WTC11 (cell line): ENCODE data around the gene EIF4G3. TPM values are rescaled to one million over a fixed set of nuclear protein-coding genes. Genes with fewer than 3 reads are reported as not detected.

Source experiments
- ATAC-seq: fragments of 200-7000 bp; cut with Tn5 transposase; 2 replicates; pipeline ENCODE4 v1.10.0; 2021; ENCODE audit warnings: mild to moderate bottlenecking, moderate library complexity
- CTCF ChIA-PET: fragments of 300-600 bp; sonication (Branson Sonifier 250); formaldehyde crosslinking; loops from one replicate; lab custom pipeline; 2021; ENCODE audit warnings: antibody characterized with exemption; lab: Charles Lee
- POLR2A ChIA-PET: fragments of 350-600 bp; sonication (Branson Sonifier 250); formaldehyde crosslinking; loops from one replicate; lab custom pipeline; 2021; ENCODE audit warnings: antibody characterized with exemption; lab: Charles Lee
- DNase-seq: peaks from one replicate; pipeline ENCODE4 v3.0.0; 2021; ENCODE audit warnings: low spot score
- H3K27ac Mint-ChIP-seq: 2 replicates; pipeline ENCODE4 v1.8.0; 2021; ENCODE audit warnings: mixed read lengths
- H3K27me3 Mint-ChIP-seq: 2 replicates; pipeline ENCODE4 v1.8.0; 2021; ENCODE audit warnings: low read depth, mild to moderate bottlenecking, moderate library complexity, mixed read lengths
- H3K36me3 Mint-ChIP-seq: 2 replicates; pipeline ENCODE4 v1.8.0; 2021; ENCODE audit warnings: mixed read lengths
- H3K4me1 Mint-ChIP-seq: 2 replicates; pipeline ENCODE4 v1.8.0; 2022; ENCODE audit warnings: mixed read lengths
- H3K4me3 Mint-ChIP-seq: 2 replicates; pipeline ENCODE4 v1.8.0; 2021; ENCODE audit warnings: mild to moderate bottlenecking, moderate library complexity, mixed read lengths
- H3K9me3 Mint-ChIP-seq: 2 replicates; pipeline ENCODE4 v1.8.0; 2021; ENCODE audit warnings: mixed read lengths
- CBFB ChIP-seq: sonication (generic); formaldehyde crosslinking; IDR thresholded peaks from 2 replicates; pipeline ENCODE4 v1.8.1; 2022; ENCODE audit warnings: mild to moderate bottlenecking, low read depth, missing genetic modification reagents
- CREB1 ChIP-seq: sonication (generic); formaldehyde crosslinking; IDR thresholded peaks from 2 replicates; pipeline ENCODE4 v1.8.0; 2023; ENCODE audit warnings: mild to moderate bottlenecking, missing genetic modification reagents
- EMX1 ChIP-seq: fragments of 250-450 bp; sonication (Bioruptor Pico); IDR thresholded peaks from 2 replicates; pipeline ENCODE4 v1.8.0; 2021; ENCODE audit warnings: mild to moderate bottlenecking
- ESRRA ChIP-seq: sonication (generic); formaldehyde crosslinking; IDR thresholded peaks from 2 replicates; pipeline ENCODE4 v1.8.1; 2022; ENCODE audit warnings: mild to moderate bottlenecking, missing genetic modification reagents, borderline replicate concordance
- ETV6 ChIP-seq: sonication (generic); formaldehyde crosslinking; IDR thresholded peaks from 2 replicates; pipeline ENCODE4 v1.8.1; 2022; ENCODE audit warnings: mild to moderate bottlenecking, missing genetic modification reagents
- GTF2I ChIP-seq: fragments of 250-450 bp; sonication (Bioruptor Pico); conservative IDR thresholded peaks from 2 replicates; pipeline ENCODE4 v1.4.0; 2021; ENCODE audit warnings: mild to moderate bottlenecking
- IRF2 ChIP-seq: sonication (generic); formaldehyde crosslinking; IDR thresholded peaks from 2 replicates; pipeline ENCODE4 v1.8.0; 2022; ENCODE audit warnings: low read depth, missing genetic modification reagents, borderline replicate concordance
- JAZF1 ChIP-seq: fragments of 250-450 bp; sonication (Bioruptor Pico); IDR thresholded peaks from 2 replicates; pipeline ENCODE4 v1.9.0; 2021; ENCODE audit warnings: moderate library complexity, mild to moderate bottlenecking, inconsistent platforms
- NR3C1 ChIP-seq: sonication (generic); formaldehyde crosslinking; conservative IDR thresholded peaks from 2 replicates; pipeline ENCODE4 v1.8.1; 2023; ENCODE audit warnings: low read depth, mild to moderate bottlenecking, missing genetic modification reagents
- SOX15 ChIP-seq: fragments of 250-450 bp; sonication (Bioruptor Pico); IDR thresholded peaks from 2 replicates; pipeline ENCODE4 v1.9.0; 2021; ENCODE audit warnings: mild to moderate bottlenecking
- TCF7 ChIP-seq: sonication (generic); formaldehyde crosslinking; IDR thresholded peaks from 2 replicates; pipeline ENCODE4 v1.8.0; 2022; ENCODE audit warnings: mild to moderate bottlenecking, low read depth, missing genetic modification reagents, moderate library complexity
- ZBTB21 ChIP-seq: sonication (generic); formaldehyde crosslinking; IDR thresholded peaks from 2 replicates; pipeline ENCODE4 v1.8.1; 2023; ENCODE audit warnings: mild to moderate bottlenecking, missing genetic modification reagents, borderline replicate concordance
- ZNF121 ChIP-seq: sonication (generic); formaldehyde crosslinking; IDR thresholded peaks from 2 replicates; pipeline ENCODE4 v1.8.0; 2023; ENCODE audit warnings: missing genetic modification reagents
- ZNF138 ChIP-seq: sonication (generic); formaldehyde crosslinking; conservative IDR thresholded peaks from 2 replicates; pipeline ENCODE4 v1.8.1; 2022; ENCODE audit warnings: mild to moderate bottlenecking, moderate library complexity, missing genetic modification reagents
- total RNA-seq: library from RNA; stranded (reverse); gene quantifications from 3 replicates; pipeline ENCODE4 v1.2.3, GENCODE V29; 2021
- TF ChIP-seq, protein P1 (sequence below): sonication (generic); formaldehyde crosslinking; IDR thresholded peaks from 2 replicates; pipeline ENCODE4 v1.8.1; 2023; ENCODE audit warnings: mild to moderate bottlenecking, moderate library complexity, missing genetic modification reagents
- TF ChIP-seq, protein P2 (sequence below): sonication (generic); formaldehyde crosslinking; IDR thresholded peaks from 2 replicates; pipeline ENCODE4 v1.8.0; 2022; ENCODE audit warnings: mild to moderate bottlenecking, missing genetic modification reagents
- TF ChIP-seq, protein P3 (sequence below): fragments of 250-450 bp; sonication (Bioruptor Pico); conservative IDR thresholded peaks from 2 replicates; pipeline ENCODE4 v1.9.0; 2021; ENCODE audit warnings: mild to moderate bottlenecking
- TF ChIP-seq, protein P4 (sequence below): sonication (generic); formaldehyde crosslinking; IDR thresholded peaks from 2 replicates; pipeline ENCODE4 v1.8.0; 2022; ENCODE audit warnings: mild to moderate bottlenecking, missing genetic modification reagents
- TF ChIP-seq, protein P5 (sequence below): sonication (generic); formaldehyde crosslinking; IDR thresholded peaks from 2 replicates; pipeline ENCODE4 v1.8.0; 2023; ENCODE audit warnings: mild to moderate bottlenecking, missing genetic modification reagents
- TF ChIP-seq, protein P6 (sequence below): sonication (generic); formaldehyde crosslinking; IDR thresholded peaks from 2 replicates; pipeline ENCODE4 v1.8.1; 2023; ENCODE audit warnings: mild to moderate bottlenecking, missing genetic modification reagents, moderate library complexity

The EIF4G3 gene
- total RNA-seq, 1 experiment from 2014 or later, result 77.7 TPM

DNA sequence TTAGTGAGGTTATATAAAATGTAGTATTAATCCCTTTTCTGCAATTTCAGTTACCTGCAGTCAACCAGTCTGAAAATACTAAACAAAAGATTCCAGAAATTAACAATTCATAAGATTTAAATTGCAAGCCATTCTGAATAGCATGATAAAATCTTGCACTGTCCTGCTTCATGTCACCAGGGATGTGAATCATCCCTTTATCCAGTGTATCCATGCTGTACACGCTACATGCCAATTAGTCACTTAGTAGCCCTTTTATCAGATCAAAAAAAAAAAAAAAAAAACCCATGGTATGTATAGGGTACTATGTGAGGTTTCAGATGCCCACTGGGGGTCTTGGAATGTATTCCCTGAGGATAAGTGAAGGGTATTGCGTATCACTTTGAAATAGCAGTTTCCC lies 198.3 kb downstream of the EIF4G3 start (continued):
- TF ChIP-seq GTF2I (CRISPR knock-in tag), result no peak
- TF ChIP-seq, protein P1, sequence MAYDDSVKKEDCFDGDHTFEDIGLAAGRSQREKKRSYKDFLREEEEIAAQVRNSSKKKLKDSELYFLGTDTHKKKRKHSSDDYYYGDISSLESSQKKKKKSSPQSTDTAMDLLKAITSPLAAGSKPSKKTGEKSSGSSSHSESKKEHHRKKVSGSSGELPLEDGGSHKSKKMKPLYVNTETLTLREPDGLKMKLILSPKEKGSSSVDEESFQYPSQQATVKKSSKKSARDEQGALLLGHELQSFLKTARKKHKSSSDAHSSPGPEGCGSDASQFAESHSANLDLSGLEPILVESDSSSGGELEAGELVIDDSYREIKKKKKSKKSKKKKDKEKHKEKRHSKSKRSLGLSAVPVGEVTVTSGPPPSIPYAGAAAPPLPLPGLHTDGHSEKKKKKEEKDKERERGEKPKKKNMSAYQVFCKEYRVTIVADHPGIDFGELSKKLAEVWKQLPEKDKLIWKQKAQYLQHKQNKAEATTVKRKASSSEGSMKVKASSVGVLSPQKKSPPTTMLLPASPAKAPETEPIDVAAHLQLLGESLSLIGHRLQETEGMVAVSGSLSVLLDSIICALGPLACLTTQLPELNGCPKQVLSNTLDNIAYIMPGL, result no peak
- TF ChIP-seq, protein P2, sequence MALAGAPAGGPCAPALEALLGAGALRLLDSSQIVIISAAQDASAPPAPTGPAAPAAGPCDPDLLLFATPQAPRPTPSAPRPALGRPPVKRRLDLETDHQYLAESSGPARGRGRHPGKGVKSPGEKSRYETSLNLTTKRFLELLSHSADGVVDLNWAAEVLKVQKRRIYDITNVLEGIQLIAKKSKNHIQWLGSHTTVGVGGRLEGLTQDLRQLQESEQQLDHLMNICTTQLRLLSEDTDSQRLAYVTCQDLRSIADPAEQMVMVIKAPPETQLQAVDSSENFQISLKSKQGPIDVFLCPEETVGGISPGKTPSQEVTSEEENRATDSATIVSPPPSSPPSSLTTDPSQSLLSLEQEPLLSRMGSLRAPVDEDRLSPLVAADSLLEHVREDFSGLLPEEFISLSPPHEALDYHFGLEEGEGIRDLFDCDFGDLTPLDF (CRISPR knock-in tag), result no peak

DNA sequence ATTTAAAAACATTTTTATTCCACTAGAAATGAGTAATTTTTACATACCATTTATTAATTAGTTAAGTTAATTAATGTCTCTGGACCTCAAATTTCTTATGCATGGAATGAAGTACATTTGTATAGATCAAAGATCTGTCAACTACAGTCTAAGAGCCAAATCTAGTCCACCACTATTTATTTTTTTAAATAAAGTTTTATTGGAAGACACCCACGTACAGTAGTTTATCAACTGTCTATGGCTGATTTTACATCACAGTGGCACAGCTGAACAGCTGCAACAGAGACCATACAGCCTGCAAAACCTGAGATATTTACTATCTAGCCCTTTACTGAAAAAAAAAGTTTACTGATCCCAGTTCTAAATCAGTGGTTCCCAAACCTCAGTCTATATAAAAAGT lies 201.0 kb downstream of the EIF4G3 start:
- Mint-ChIP-seq H3K36me3 (peaks cover 20% of the 10 kb centered on the region), H3K27me3 (no peaks in the 10 kb centered on the region)
- no peak for ATAC-seq
- no peak for DNase-seq
- TF ChIP-seq CBFB (CRISPR knock-in tag) (no peak), IRF2 (CRISPR knock-in tag) (no peak), ETV6 (CRISPR knock-in tag) (no peak), CREB1 (CRISPR knock-in tag) (no peak), ZBTB21 (CRISPR knock-in tag) (no peak), EMX1 (CRISPR knock-in tag) (no peak), NR3C1 (CRISPR knock-in tag) (no peak), SOX15 (CRISPR knock-in tag) (no peak), JAZF1 (no peak), ESRRA (CRISPR knock-in tag) (no peak), ZNF121 (CRISPR knock-in tag) (no peak), TCF7 (CRISPR knock-in tag) (no peak), ZNF138 (CRISPR knock-in tag) (no peak)
- TF ChIP-seq, protein P3, sequence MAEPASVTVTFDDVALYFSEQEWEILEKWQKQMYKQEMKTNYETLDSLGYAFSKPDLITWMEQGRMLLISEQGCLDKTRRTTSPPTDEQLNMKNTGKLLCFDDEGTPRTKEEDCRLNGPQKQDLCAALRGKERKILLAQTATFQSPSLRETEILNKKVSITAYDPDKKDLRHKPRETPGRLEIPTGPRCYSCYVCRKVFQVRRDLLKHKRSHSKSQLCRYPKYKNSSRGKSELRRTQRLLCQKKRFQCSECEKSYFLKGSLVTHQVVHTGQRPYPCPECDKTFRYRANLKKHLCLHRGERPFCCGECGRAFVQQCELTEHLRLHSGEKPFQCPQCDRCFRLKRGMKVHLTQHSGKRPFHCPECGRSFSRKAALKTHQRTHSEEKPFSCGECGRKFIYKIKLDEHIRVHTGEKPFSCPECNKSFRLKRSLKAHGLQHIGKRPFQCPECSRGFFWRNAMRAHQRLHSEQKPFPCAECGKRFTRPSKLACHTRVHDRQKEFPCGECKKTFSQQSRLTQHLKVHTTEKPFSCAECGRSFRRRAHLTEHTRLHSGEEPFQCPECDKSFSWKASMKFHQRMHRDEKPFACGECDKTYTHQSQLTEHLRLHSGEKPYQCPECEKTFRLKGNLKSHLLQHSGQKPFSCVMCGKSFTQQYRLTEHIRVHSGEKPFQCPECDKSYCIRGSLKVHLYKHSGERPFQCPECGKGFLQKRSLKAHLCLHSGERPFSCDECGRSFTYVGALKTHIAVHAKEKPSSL (CRISPR knock-in tag), result no peak
- TF ChIP-seq, protein P4, sequence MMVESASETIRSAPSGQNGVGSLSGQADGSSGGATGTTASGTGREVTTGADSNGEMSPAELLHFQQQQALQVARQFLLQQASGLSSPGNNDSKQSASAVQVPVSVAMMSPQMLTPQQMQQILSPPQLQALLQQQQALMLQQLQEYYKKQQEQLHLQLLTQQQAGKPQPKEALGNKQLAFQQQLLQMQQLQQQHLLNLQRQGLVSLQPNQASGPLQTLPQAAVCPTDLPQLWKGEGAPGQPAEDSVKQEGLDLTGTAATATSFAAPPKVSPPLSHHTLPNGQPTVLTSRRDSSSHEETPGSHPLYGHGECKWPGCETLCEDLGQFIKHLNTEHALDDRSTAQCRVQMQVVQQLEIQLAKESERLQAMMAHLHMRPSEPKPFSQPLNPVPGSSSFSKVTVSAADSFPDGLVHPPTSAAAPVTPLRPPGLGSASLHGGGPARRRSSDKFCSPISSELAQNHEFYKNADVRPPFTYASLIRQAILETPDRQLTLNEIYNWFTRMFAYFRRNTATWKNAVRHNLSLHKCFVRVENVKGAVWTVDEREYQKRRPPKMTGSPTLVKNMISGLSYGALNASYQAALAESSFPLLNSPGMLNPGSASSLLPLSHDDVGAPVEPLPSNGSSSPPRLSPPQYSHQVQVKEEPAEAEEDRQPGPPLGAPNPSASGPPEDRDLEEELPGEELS, result no peak
- TF ChIP-seq, protein P5, sequence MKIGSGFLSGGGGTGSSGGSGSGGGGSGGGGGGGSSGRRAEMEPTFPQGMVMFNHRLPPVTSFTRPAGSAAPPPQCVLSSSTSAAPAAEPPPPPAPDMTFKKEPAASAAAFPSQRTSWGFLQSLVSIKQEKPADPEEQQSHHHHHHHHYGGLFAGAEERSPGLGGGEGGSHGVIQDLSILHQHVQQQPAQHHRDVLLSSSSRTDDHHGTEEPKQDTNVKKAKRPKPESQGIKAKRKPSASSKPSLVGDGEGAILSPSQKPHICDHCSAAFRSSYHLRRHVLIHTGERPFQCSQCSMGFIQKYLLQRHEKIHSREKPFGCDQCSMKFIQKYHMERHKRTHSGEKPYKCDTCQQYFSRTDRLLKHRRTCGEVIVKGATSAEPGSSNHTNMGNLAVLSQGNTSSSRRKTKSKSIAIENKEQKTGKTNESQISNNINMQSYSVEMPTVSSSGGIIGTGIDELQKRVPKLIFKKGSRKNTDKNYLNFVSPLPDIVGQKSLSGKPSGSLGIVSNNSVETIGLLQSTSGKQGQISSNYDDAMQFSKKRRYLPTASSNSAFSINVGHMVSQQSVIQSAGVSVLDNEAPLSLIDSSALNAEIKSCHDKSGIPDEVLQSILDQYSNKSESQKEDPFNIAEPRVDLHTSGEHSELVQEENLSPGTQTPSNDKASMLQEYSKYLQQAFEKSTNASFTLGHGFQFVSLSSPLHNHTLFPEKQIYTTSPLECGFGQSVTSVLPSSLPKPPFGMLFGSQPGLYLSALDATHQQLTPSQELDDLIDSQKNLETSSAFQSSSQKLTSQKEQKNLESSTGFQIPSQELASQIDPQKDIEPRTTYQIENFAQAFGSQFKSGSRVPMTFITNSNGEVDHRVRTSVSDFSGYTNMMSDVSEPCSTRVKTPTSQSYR (CRISPR knock-in tag), result no peak
- TF ChIP-seq, protein P6, sequence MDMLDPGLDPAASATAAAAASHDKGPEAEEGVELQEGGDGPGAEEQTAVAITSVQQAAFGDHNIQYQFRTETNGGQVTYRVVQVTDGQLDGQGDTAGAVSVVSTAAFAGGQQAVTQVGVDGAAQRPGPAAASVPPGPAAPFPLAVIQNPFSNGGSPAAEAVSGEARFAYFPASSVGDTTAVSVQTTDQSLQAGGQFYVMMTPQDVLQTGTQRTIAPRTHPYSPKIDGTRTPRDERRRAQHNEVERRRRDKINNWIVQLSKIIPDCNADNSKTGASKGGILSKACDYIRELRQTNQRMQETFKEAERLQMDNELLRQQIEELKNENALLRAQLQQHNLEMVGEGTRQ (CRISPR knock-in tag), result no peak
- TF ChIP-seq, protein P1, result no peak
- TF ChIP-seq, all 79 proteins: peak for 0
- Mint-ChIP-seq H3K4me3 (no peak overlapping the region), H3K27ac (no peak overlapping the region), H3K4me1 (no peaks in the 10 kb centered on the region), H3K9me3 (no peaks in the 10 kb centered on the region)
- ChIA-PET POLR2A (no interaction called here), CTCF (no interaction called here)
